OCI-LY3 (cell line): ENCODE data around the gene C2CD2L.

ENCODE experiments used
- EZH2phosphoT487 ChIP-seq: fragments of 200-600 bp; shearing (Covaris generic); IDR thresholded peaks from 2 replicates; pipeline ENCODE4 v1.6.1; 2018; ENCODE audit warnings: antibody characterized with exemption, mixed run types, low read depth
- TF ChIP-seq, protein P1 (sequence below): fragments of 200-600, 300-600 bp; sonication (generic); IDR thresholded peaks from 2 replicates; pipeline ENCODE4 v1.5.1; 2014; ENCODE audit warnings: antibody characterized with exemption, low read length, low read depth

- TF ChIP-seq, protein P1, sequence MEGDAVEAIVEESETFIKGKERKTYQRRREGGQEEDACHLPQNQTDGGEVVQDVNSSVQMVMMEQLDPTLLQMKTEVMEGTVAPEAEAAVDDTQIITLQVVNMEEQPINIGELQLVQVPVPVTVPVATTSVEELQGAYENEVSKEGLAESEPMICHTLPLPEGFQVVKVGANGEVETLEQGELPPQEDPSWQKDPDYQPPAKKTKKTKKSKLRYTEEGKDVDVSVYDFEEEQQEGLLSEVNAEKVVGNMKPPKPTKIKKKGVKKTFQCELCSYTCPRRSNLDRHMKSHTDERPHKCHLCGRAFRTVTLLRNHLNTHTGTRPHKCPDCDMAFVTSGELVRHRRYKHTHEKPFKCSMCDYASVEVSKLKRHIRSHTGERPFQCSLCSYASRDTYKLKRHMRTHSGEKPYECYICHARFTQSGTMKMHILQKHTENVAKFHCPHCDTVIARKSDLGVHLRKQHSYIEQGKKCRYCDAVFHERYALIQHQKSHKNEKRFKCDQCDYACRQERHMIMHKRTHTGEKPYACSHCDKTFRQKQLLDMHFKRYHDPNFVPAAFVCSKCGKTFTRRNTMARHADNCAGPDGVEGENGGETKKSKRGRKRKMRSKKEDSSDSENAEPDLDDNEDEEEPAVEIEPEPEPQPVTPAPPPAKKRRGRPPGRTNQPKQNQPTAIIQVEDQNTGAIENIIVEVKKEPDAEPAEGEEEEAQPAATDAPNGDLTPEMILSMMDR = no peak
- TF ChIP-seq EZH2phosphoT487 = no peak
These were observed 41.5 kb downstream of the C2CD2L start for GRCh38 chr11:119148720-119149017.
